HL-60/S4 (cell line): ENCODE data around the gene STK17A.
"Not testable (repeated sequence)": the region's sequence is repeated elsewhere in the genome, so short reads cannot be mapped to it uniquely, and the experiment has no call there.

Source experiments
- in situ Hi-C: fragments of 300-500 bp; cut with MboI; formaldehyde crosslinking; loops from 2 replicates; pipeline ENCODE4 v1.14.3; 2022; ENCODE audit warnings: low sequenced_read_pairs

STK17A gene

DNA sequence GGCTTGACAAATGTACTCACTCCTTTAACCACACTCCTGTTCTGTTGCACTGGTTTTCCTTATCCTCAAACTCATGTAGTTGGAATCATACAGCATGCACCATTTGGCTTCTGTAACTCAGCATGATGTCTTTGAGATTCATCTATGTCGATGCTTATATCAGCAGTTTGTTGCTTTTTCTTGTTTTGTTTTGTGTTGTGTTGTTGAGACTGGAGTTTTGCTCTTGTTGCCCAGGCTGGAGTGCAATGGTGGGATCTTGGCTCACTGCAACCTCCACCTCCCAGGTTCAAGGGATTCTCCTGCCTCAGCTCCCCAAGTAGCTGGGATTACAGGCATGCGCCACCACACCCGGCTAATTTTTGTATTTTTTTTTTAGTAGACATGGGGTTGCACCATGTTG, 44.9 kb downstream of the STK17A start:
- in situ Hi-C loops = not testable (repeated sequence)

DNA sequence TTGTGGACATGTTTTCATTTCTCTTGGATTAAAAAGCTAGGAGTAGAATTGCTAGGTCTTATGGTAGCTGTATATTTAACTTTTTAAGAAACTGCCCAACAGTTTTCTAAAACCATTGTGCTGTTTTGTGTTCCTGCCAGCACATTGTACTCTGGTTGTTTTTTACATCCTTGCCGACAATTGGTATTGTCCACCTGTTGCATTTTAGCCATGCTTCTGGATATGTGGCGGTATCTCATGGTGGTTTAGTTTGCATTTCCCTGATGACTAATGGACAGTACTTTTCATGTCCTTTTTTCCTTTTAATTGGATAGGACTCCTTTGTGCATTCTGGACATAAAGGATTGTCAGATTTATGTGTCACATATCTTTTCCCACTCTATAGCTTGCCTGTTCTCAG, 45.5 kb downstream of the STK17A start:
- in situ Hi-C loops = no loop called here

DNA sequence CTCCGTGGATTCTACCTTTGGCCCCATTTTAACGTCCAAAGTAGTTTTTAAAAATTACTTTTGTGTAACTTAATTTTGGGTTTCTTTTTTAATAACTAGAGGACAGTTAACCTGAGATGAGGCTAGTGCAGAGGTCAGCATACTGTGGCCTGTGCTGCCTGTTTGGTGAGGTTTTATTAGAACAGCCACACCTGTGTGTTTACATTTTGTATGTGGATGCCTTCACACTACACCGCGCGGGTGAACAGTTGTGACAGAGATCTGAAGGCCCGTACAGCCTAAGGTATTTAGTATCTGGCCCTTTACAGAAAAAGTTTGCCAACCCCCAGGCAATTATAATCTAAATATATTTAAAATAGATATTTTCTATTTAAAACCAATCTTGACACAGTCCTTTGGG, 46.9 kb downstream of the STK17A start:
- in situ Hi-C loops = no loop called here

DNA sequence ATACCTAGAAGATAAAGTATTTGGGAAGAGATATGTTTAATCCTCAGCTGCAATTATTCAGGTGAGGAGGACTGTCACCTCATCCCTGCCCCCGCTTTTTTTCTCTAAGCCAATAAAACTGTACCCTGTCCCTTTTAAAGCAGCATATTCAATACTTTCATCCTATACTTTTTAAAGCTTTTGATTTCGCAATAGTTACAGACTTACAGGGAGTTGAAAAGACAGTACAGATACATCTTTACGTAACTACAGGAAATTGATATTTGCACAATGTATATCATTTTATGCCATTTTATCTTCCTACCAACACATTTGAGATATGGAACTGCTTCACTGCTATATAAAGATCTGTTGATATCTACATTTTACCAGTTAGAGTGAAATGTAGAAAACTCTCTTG, 47.6 kb downstream of the STK17A start:
- in situ Hi-C loops = no loop called here

DNA sequence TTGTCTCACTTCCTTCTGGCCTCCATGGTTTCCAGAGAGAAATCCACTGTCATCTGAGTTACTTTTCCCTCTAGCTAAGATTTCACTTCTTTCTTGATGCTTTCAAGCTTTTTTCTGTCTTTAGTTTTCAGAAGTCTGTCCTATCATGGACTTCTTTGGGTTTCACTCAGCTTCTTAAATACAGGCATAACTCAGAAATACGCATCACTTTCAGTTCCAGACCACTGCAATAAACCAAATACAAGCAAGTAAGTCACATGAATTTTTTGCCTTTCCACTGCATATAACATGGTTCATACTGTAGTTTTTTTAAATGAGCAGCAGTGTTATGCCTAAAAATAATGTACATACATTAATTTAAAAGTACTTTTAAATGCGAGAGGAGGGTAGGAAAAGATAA, 48.7 kb downstream of the STK17A start:
- in situ Hi-C loops = no loop called here

DNA sequence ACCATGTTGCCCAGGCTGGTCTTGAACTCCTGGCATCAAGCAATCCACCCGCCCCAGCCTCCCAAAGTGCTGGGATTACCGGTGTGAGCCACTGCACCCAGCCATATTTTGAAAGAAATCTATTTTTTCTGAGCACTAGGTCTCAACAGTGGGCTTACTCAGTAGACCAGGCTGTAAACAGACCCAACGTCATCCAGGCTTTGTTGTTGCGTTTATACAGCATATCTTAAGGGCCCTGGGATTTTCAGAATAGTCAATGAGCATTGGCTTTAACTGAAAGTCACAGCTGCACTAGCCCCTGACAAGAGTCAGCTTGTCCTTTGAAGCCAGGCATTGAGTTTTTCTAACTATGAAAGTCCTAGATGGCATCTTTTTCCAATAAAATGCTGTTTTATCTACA, 49.8 kb downstream of the STK17A start:
- in situ Hi-C loops = no loop called here

DNA sequence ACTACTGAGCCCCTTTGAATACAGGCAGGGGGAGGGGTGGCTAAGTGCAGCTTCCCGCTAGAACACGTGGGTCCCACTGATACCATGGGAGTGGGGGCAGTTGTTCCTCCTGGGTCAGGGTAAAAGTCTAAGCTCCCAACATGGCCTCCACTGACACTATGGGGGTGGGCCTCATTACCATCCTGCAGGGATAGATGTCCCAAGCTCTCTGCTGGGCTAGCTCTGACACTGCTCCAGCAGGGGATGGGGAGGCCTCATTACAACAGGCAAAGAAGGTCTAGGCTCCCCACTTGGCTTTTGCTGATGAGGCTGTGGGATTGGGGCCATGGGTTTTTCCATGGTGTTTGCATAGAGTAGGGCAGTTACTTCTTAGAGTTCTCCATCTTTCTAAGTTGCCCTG, 51.5 kb downstream of the STK17A start:
- in situ Hi-C loops = no loop called here

DNA sequence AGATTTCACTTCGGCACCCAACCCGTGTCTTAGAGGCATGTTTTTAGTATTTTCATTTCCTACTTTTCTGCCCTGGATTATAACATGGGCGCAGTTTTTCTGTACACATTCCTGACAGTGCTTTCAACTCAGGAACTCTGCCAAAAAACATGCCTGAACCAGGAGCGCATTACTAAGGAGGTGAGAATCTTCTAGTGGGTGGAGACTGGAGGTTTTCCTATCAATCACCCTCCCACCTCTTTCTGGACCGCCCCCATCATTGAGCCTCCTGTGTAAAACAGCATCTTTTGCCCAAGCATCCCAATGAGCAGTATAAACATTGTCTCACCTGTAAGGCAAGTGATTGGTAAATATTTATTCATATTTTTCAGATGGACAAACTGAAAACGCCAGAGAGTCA, 53.2 kb downstream of the STK17A start:
- in situ Hi-C loops = no loop called here

DNA sequence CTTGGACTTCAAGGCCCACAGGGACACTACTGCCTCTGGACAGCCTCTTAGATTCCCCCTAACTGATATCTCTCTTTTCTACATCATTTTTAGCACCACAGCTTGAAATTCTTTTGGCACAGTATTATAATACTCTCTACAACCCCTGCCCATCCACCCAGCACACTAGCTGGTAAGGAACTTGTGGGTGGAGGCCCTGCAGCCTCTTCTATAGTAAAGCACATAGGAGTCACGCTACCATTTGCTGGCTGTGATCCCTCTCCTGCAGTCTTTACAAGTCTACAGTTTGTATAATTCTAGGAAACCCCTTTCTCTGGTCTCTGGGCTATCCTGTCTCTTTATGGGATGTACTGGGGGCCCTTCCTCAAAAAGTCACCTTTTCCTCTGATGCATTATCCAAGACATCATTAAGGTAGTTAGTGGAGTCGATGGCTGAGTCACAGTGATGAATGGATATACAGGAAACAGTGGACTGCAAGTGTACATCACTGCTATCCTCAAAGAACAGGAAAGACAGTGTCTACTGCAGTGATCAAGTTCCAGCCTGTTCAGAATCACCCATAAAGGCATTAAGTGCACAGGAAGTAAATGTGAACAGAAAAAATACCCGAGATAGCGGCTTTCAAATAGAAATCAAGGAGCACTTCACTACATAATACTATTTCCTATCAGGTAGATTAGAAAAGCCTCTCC, 54.4 kb downstream of the STK17A start:
- in situ Hi-C loops = no loop called here

DNA sequence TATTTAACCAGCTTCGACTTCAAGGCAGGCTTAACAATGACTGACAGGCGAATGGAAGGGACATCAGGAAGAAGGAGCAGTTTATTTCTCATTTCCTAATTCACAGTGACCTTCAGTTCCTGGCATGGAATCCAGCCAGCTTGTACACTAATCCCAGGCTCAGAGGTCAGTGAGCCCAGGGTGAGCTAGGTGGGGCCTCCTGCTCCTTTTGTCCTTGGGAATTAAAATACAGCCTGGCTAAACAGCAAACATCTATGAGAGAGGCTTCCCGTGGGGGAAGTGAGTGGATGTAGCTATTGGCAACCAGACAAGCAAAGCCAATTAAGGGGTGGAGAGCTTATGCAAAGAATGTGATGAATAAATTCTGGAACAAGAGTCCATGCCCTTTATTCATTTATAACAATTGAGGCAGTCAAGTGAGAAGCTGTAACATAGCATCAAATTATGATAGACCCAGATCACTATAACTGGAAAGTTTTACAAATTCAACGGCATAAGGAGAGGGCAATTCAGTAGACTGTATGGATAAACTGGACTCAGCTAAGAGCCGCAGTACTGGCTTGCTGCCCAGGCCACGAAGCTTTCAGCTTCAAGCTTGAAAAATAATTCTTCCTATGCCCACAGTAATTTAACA, 57.1 kb downstream of the STK17A start:
- in situ Hi-C loops = no loop called here

DNA sequence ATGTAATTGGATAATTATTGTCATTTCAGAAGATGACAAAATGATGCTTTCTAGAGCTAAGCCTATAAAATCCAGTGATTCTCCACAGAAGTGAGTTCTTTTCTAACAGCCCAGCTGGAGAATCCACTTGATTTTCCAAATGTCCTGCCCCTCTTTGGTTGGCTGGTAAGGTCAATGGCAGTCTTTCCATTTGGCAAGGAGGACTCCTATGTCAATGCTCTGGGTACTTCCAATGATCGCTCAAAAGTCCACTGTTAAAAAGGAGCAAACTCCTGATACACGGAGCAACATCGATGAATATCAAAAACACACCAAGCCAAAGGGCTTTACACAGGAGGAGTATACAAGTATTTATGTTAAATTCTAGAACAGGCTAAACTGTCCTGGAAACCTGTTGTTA, 57.8 kb downstream of the STK17A start:
- in situ Hi-C loops = no loop called here

DNA sequence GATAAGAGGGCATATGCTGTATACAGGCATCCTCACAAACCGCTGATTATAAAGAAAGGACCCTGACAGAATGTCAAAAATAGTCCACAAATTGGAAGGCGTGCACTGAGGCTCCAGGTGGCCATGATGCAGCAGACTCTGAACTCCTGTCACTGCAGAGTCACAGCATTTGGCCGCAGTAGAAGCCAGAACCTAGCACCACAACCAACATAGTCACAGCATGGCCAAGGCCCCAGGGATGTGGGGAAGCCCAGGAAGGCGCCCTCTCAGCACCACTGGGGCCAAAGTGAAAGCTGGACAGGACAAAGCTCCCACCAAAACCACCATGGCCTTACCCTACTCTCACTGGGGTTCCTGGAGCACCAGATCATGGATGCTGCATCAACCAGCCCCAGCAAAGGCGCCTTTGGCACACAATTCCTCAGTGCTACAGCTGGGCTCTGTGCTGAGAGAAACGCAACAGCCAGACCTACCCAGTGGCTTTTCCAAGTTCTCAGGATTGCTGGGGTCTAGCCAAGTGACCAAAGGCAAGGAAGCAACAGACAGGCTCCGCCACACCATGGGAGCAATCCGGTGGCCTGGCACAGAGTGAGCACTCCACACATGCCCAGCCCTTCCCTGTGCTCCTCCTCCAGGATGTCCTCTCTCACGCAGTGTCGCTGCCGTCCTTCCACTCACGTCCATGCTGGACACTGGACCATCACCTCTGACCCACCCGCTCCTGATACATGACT, 60.2 kb downstream of the STK17A start:
- in situ Hi-C loops = no loop called here

DNA sequence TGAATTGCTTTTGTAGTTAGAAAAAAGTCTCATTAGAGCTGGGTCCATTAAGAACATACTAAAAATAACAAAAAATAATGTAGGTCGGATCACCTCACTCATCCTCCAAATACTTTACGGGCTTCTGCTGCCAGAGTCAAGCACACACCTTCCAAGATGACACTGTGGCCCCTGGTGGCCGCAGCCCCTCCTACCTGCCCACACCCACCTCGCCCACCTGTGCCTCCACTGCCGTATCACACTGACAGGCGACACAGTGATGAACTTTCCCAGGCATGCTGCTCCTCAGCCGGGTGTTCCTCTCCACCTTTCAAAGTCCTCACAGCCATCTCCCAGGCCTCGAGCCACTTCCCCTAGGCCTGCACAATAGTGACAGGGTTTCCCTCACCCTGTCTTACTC, 60.9 kb downstream of the STK17A start:
- in situ Hi-C loops = no loop called here

DNA sequence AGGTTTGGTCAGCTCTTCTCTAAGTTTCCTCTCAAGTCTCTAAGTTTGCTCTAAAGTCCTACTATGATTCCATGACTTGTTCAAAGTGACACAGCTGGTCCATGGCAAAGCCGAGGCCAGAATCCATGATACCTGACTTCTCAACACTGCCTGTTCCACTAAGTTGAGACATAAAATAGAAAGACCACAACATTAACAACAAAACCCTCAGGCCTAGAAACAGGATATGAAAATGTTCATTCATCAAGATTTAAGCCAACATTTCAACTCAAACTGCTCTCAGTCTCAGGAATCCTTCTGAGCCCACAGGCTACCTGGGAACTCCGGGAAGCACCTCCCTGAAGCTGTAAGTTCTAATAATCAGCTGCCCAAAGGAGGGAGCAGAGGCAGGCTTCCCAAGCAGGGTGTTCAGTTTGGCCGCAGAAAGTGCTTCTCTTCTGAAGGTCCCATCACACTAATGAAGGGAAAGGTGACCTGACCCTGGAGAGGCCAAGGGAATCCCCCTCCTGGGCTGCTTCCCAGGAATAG, 62.9 kb downstream of the STK17A start:
- in situ Hi-C loops = no loop called here

DNA sequence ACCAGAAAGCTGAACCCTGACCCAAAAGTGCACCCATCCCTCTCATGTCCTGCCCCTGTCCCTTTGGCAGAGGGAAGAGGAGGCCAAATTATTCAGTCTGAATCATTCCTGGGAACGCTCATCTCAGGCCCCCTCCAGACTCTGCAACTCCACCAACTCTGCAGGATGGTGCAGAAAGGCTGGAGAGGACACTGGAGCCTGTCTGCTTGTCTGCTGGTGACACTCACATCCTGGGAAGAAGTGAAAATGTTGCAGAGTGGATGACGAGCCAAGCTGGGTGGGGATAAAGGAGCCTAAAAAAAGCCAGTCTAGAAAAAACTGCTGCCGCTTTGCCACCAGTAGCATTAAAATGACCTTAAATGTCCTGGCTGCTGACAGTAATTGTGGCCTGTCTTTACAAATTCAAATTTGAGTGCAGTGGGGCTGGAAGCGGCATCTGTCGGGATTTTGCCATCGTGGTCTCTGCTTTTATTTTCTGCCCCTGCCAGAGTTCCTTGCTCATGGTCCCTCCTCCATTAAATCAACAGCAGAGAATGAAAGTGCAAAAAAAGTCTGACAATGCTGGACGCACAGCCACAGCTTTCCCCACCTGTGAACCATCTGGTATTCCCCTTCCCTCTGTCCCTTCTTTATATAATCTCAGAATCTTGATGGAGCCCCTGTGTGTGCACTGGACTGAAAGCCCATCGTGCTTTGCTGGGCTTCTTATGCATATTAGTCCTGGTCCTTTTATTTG, 63.9 kb downstream of the STK17A start:
- in situ Hi-C loops = no loop called here

DNA sequence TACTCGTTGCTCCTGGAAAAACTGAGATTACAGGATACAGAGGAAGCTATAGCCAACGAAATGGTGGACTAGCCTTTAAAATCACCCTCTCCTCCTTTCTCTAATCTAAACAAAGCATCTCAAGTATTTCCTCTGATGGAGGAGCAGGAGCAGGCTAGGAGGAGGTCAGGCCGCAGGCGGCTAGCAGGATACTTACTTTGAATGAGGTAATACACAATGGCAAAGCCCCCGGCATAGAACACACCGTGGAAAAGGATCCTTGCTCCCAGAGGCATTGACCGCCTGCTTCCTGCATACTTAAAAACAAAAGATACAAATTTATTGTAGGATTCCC, 64.4 kb downstream of the STK17A start:
- in situ Hi-C loops = no loop called here

DNA sequence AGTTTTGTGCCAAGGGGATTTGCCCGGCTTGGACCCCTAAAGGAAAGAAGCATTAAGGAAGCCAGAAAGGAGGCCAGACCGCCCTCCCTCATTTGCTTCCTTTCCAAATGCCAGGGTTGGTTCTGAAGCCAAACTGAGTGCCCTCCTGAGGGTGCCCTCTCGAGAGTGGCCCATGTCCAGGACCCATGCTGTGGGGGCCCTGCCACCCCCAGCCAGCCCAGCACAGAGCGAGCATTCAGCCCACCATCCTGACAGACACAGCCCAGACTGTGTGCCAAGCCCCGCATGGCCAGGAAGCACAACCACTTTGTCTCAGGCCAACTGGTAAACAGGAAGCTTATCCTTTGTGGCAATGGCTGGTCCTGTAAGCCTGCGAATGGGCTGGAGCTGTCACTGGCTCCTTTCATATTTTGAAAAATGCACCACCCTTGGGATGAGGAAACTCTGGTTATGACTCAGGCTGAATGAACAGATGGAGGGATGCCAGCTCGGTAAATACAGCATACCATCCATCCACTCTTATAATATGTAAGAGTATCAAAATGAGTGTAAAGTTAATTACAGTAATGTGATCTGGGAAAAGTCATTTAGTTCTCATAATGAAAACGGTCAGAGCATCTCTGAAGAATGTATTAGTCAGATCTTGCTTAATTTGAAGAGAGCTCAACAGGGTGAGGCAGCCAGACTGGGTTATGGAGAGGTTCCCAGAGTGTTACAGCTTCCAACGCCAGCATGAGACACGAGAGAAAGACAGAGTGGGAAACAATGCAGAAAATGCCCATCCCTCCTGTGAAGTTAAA, 65.0 kb downstream of the STK17A start:
- in situ Hi-C loops = no loop called here

DNA sequence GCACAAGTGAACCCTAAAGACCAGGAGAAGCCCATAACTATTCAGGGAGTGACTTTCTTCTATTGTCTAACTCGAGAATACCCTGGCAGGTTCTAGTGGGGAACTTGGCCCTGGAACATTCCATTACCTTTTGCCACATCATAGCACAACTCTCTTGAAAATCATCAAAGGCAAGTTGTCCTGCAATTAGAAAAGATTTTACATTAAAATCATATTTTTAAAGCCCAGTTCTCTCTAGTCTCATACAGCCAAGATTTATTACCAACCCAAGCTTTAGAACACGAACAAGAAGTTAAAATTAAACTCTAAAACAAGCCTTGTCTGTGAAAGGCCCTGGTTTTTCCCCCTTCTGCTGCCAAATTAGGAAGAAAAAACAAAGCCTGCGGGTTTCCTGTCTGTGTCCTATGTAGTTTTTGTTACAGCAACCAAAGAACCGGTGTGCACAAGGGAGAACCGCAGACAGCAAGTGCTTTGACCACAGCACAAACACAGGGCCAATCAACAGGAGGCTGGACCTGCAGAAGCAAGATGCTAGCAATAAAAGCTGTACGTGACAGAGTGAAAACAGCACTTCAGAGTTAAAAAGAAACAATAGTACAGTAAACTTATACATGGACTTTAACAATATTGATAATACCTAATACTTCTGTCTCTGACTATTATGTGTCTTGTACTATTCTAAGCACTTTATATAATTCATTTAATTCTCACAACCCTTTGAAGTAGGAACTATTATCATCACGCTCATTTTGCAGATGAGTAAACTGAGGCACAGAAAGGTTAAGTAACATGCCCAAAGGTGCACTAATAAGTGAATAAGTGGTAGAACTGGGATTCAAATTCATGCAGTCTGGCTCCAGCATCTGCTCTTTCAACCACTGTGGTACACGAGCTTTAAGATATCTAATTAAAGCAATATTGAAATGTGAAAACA, 65.8 kb downstream of the STK17A start:
- in situ Hi-C loops = no loop called here

DNA sequence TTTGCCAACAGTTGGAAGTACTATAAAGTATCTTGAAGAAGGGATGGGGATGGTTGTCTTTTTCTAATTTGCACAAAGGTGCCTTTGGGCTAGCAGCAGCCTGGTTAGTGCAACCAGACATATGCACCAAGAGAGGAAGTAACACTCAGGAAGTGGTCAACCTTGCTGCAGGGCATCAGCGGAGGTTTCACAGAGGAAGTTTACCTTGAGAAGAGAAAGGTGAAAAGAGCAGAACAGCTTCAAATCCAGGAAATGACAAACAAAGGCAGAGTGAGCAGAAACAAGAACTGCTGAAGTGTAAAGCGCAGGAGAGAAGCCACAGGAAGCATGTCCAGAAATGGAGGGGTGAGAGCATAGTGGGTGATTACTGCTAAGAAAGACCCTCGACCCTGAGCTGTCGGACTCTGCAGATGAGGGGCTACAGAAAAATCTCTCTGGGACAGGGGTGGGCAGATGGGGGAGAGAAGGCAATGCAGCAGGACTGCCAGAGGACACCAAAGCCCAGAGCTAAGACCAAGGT, 66.9 kb downstream of the STK17A start:
- in situ Hi-C loops = no loop called here
